NCI-H2081 (cell line): ENCODE data around the gene CEP170B.
"Not testable (repeated sequence)": the region's sequence is repeated elsewhere in the genome, so short reads cannot be mapped to it uniquely, and the experiment has no call there.

ENCODE experiments used
- DNase-seq, 2 experiments: peaks; one replicate each; lab custom pipeline; 2025; lab: John Stamatoyannopoulos, UW

The CEP170B gene

DNA sequence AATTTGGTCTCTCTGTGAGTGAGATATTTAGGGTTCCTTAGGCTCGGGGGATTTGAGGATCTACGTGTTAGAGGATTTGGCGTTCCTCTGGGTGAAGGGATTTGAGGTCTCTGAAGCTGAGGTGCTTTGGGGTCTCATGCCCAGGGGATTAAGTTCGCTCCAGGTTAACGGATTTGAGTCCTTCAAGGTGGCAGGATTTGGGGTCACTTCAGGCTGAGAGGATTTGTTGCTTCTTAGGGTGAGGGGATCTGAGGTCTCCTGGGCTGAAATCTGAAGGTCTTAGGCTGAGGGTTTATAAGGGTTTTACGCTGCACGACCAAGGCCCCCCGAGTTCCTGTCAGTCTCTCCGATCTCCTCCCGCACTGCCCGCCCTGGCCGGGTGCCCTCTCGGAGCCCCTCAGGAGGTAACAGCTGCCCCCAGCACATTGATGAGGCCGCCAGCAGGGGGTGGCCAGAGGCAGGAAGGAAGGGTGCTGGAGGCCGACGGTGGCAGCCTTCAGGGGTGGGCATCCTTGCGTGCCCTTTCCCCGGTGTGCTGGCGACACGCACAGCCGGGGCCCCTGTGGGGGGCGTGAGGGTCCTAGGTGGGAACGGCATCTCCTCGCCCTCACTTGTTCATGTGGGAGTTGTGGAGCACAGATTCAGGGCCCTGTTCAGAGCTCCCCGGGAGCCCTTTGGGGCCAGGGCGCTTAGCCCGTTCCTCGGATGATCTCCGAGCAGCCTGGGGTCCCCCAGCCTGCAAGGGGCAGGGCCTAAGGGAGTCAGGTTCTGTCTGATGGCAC is 14.3 kb downstream of the CEP170B start:
- DNase-seq, result no peak

DNA sequence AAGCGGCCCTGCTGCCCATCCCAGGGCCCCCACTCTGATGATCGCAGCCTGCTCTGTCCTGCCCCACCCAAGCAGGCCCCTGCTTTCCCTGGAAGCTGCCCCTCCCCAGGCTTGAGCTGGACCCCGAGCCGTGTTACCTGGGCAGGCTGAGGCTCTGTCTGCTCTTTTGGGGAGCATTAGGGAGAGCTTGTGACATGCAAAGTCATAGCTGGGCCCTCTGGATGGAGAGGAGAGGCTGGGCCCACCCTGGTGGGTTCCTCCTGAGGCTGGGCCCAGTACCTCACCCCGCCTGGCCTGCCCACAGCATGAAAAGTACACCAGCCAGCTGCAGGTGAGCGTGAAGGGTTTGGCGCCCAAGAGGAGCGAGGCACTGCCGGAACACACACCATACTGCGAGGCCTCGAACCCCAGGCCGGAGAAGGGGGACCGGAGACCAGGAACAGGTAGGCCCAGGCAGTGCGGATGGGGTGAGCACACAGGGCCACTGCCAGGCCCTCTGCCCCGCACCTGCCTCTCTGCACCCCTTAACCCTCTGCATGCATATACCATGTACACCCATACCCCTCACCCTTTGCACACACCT is 15.0 kb downstream of the CEP170B start:
- DNase-seq, result no peak

DNA sequence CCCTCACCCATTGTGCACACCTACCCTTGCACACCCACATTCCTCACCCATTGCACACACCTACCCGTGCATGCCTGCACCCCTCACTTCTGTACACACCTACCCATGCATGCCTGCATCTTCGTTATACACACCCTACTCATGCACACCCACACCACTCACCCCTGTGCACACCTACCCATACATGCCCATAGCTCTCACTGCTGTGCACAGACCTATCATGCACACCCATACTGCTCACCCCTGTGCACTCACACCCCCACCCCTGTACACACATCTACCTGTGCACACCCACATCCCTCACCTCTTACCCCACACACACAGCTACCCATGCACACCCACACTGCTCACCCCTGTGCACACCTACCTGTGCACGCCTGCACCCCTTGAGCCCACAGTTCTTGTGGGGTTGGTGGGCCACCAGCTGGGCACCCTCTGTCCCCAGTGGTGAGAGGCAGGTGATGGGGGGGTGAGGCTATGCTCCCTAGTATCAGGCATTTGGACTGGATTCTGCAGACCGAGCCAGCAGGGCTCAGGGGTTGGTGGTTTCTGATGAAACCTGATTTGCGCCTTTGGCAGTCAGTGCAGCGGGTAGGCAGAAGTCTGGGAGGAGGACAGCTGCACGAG is 15.6 kb downstream of the CEP170B start:
- DNase-seq, result no peak

DNA sequence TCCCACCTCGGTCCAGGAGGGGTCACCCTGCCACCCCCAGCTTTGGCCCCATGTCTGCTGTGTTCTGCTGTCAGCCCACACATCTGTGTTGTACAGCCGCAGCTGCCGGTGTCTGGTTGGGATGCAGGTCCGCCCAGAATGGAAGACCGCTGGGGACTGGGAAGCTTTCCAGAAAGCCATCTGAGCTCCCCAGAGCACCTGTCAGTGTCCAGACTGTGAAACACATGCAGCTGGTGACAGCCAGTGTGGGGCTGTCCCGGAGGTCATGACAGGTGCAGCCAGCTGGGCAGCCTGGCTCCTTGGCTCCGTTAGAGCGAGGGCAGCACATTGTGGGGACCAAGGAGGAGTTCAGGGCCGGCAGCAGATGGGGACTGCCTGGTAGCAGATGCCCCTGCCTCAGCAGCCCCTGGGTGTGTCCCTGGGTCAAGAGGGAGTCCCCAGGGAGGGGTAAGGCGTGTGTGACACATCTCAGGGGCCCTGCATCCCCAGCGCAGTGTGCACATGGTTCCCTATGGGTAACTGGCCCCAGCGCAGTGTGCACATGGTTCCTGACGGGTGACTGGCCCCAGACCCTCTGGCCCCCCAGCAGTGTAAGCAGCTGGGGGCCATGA is 16.4 kb downstream of the CEP170B start:
- DNase-seq, result peak; percentile 92 to 96

DNA sequence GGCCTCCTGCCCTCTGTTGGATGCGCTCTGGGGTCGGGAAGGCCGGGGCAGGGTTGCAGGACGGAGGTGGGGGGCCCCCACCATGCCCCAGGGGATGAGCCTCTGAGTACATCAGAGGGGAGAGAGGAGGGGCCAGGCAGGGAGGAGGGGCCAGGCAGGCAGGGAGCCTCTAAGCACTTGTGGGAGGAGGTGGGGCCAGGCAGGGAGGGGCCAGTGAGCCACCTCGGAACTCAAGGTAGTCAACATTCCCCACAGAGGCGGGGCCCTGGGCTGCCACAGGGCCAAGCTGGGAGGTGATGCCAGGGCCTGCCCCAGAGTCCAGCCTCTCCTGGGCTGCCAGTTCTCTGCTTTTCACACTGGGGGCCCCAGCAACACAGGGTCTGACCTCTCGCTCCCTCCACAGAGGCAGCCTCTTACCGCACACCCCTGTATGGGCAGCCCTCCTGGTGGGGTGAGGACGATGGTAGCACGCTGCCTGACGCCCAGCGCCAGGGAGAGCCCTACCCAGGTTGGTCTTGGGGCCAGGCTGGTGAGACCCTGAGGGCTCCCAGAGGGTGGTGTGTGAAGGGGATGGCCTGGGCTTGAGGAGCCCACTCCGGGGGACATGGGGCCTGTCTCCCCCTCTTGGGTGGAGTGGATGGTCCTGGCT is 17.4 kb downstream of the CEP170B start:
- DNase-seq, result peak in 1 of 2 experiments; percentile 24

DNA sequence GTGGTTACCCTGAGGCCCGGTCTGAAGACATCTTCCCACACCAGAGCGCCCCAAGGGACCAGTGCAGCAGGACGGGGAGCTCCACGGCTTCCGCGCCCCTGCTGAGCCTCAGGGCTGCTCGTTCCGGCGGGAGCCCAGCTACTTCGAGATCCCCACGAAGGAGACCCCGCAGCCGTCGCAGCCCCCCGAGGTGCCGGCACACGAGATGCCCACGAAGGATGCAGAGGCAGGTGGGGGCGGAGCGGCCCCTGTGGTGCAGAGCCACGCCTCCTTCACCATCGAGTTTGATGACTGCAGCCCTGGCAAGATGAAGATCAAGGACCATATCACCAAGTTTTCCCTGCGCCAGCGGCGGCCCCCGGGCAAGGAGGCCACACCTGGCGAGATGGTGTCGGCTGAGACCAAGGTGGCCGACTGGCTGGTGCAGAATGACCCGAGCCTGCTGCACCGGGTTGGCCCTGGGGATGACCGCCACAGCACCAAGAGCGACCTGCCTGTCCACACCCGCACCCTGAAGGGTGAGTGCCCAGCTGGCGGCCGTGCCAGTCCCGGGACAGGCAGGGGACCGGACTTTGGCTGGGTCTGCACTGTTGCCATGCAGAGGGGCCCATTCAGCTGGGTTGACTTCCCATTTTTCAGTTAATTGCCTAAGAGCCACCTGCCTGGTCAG is 18.1 kb downstream of the CEP170B start:
- DNase-seq, result no peak

DNA sequence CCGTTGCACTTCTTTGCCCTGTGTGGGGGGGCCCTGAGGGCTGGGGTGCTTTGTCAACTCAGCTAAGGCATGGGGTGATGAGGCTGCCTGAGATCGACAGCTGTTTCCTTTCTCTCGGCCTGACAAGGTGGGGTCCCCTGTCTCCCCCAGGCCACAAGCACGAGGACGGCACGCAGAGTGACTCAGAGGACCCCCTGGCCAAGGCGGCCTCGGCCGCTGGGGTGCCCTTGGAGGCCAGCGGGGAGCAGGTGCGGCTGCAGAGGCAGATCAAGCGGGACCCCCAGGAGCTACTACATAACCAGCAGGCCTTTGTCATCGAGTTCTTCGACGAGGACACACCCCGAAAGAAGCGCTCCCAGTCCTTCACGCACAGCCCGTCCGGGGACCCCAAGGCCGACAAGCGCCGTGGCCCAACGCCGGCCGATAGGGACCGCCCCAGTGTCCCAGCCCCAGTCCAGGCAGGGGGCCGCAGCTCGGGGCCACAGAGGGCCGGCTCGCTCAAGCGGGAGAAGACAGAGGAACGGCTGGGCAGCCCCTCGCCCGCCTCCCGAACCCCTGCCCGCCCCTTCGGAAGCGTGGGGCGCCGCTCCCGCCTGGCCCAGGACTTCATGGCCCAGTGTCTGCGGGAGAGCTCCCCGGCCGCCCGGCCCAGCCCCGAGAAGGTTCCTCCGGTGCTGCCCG is 18.8 kb downstream of the CEP170B start:
- no peak for DNase-seq

DNA sequence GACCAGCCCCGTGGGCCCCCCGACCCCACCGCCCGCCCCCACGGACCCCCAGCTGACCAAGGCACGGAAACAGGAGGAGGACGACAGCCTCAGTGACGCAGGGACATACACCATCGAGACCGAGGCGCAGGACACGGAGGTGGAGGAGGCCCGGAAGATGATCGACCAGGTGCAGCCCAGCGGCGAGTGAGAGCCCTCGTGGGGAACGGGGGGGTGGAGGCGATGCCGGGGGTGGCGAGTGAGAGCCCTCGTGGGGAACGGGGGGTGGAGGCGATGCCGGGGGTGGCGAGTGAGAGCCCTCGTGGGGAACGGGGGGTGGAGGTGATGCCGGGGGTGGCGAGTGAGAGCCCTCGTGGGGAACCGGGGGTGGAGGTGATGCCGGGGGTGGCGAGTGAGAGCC is 19.3 kb downstream of the CEP170B start:
- DNase-seq, result not testable (repeated sequence)

DNA sequence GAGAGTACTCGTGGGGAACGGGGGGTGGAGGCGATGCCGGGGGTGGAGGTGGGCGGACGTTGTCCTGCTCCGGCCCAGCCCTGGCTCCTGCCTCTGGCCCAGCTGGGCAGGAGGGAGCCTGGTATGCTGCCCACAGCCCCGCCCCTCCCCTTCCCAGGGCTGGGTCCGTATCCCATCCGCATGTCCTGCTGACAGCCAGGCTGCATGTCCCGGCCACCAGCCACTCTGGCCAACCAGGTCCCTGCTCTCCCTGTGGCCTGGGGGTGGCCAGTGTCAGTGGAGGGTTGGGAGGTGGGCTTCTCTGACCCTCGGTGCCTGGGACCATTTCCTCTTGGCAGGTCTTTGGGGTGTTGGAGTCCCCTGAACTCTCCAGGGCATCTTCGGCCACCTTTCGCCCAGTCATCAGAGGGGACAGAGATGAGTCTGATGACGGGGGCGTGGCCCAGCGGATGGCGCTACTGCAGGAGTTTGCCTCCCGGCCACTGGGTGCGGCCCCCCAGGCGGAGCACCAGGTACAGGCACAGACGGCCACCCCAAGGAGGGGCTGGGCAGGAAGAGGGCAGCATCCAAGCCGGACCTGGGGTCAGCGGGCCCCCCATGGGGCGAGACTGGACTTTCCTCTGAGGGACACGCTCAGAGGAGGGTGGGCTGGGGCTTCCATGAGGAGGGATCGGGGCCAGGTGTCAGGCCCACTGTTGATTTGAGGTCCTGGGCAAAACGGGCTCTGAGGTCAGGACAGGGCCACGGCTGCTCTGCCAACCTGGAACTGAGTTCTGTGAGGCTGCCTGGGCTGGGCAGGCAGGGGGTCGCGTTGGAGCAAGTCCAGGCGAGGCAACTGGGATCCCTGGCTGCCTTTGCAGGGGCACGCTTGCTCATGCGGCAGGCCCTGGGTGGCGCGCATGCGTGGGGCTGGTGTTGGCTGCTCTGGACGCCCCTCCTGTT is 20.2 kb downstream of the CEP170B start:
- DNase-seq, result no peak

DNA sequence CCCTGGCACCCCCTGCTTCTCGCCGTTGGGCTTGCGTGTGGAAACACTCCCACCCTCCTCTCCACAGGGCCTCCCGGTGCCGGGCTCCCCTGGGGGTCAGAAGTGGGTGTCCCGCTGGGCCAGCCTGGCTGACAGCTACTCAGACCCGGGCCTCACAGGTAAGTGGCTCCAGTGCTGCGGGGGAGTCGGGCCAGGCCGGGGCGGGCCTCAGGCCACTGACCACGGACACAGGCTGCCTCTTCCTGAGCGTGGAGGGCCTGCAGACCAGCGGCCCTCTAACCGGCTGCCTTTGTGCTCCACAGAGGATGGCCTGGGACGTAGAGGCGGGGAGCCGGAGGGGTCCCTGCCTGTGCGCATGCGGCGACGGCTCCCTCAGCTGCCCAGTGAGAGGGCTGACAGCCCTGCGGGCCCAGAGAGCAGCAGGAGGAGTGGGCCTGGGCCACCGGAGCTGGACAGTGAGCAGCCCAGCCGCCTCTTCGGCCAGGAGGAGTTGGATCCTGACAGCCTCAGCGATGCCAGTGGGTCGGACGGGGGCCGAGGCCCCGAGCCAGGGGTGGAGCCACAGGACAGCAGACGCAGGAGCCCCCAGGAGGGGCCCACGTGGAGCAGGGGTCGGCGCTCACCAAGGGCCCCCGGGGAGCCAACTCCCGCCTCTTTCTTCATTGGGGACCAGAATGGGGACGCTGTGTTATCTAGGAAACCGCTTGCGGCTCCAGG is 21.1 kb downstream of the CEP170B start:
- no peak for DNase-seq

DNA sequence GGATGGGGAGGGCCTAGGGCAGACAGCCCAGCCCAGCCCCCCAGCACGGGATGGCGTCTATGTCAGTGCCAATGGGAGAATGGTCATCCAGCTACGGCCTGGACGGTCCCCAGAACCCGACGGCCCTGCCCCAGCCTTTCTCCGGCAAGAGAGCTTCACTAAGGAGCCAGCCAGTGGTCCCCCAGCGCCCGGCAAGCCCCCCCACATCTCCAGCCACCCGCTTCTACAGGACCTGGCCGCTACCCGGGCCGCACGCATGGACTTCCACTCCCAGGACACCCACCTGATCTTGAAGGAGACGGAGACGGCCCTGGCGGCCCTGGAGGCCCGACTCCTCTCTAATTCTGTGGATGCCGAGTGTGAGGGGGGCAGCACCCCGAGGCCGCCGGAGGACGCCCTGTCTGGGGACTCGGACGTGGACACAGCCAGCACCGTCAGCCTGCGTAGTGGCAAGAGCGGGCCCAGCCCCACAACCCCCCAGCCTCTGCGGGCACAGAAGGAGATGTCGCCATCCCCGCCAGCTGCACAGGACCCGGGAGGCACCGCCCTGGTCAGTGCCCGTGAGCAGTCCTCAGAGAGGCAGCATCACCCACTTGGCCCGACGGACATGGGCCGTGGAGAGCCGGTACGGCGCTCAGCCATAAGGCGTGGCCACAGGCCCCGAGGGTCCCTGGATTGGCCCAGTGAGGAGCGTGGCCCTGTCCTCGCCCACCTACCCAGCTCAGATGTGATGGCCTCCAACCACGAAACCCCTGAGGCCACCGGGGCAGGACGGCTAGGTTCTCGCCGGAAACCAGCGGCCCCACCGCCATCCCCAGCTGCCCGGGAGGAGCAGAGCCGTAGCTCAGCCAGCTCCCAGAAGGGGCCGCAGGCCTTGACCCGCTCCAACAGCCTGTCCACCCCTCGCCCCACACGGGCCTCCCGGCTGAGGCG is 21.9 kb downstream of the CEP170B start:
- no peak for DNase-seq

DNA sequence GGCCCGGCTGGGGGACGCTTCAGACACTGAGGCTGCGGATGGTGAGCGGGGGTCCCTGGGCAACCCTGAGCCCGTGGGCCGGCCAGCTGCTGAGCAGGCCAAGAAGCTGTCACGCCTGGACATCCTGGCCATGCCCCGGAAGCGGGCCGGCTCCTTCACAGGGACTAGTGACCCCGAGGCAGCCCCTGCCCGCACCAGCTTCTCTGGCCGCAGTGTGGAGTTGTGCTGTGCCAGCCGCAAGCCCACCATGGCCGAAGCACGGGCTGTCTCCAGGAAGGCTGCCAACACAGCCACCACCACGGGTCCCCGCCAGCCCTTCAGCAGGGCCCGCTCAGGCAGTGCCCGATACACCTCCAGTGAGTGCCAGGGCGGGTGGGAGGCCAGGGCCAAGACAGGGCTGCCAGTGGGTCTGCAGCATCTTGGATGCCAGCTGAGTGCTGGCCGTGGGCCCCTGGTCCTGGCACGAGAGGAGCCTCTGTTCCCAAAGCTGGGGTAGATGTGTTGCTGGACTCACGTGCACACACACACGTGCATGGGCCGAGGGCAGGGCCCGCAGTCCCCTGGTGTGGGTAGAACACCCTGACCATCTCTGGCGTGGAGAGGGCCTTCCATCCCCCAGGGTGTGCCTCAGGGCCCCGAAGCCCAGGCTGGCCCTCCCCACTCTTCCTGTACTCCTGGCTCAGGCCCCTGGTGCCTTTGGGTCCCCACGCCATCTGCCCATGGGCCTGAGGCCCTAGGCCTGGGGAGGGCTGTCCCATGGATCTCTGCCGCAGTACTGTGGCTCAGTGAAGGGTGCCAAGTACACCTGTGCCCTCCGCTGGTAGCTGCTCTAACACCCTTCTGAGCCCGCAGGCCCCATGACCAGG is 22.8 kb downstream of the CEP170B start:
- DNase-seq, result no peak

DNA sequence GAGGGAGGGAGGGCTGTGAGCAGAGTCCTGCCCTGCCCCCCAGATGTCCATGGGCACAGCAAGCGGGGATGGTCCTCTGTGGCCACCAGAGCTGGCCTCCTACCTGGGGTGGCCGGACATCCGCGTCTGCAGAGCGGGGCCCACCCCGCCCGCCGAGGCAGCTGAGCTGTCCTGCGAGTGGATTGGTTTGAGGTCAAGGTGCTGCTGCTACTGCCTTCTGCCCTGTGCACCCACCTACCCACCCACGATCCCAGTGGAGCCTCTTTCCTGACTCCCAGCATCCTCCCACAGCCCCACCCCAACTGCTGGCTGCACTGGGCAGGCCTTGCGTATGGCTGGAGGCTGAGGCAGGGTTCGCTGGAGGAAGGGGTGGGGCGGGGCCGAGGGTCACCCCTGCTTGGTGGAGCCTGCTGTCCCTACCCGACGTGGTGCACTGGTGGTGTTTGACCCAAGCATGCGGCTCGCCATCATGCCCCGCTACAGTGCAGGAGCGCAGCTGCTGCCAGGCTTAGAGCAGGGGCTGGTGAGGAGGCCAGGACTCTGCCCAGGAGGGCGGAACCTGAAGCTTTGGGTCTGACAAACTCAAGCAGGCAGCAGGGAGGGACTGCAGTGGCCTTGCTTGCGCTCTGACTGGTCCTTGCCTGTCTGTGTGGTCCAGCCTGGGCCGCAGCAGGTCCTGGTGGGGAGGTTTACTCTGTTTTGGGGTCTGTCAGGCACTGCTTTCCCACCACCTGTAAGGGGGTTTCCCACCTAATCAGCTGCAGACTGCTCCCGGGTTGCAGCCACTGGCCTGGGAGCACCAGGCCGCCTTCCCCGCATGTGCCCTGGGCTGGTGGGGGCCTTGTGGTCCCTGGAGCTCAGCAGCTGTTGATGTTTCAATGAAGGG is 23.7 kb downstream of the CEP170B start:
- DNase-seq, result no peak

DNA sequence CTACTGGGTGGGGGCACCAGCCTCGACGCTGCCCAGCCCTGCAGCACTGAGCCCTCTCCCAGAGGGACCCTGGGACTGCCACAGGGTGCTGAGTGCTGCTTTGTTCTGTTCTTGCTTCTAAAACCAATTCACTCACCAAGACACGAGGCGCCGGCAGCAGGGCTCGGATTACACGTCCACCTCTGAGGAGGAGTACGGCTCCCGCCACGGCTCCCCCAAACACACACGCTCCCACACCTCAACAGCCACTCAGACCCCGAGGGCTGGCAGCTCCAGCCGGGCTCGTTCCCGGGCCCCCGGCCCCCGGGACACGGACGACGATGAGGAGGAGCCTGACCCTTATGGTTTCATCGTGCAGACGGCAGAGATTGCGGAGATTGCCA is 24.3 kb downstream of the CEP170B start:
- no peak for DNase-seq

DNA sequence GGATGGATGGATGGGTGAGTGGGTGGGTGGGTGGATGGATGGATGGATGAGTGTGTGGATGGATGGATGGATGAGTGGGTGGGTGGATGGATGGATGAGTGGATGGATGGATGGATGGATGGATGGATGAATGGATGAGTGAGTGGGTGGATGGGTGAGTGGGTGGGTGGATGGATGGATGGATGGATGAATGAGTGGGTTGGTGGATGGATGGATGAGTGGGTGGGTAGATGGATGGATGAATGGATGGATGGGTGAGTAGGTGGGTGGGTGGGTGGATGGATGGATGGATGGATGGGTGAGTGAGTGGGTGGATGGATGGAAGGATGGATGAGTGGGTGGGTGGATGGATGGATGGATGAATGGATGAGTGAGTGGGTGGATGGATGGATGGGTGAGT is 25.2 kb downstream of the CEP170B start:
- DNase-seq, result not testable (repeated sequence)

DNA sequence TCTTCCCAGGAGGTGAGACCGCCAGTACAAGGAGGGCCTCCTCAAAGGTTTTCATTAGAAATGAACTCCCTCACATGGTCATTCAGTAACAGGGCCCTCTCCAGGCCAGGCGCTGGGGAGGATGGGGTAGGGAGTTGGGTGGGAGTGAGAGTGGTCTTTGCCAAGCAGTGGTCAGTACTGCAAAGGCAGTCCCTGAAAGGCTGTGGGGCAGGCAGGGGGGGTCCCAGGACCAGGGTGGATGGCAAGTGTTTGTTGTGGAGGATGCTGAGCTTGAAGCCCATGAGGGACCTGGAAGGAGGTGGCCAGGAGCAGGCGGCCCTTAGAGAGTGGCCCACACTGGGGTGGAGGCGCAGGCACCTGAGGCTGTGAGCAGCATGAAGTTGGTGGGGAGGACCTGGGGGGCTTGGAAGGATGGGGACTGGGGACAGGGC is 26.1 kb downstream of the CEP170B start:
- DNase-seq, result no peak
